ENCODE measurements around the gene ZBTB14.

ZBTB14 gene

GRCh38 chr18:5295231-5295920, at the start of gene ZBTB14:
ZBTB14 (minus strand) TSS chr18:5295726; CDS start chr18:5293246, 2,480 bp downstream.
- no peak for TF ChIP-seq CTCF (IDR thresholded peaks at IDR 0.05; ENCODE audit: insufficient read depth, low read depth, low read length, missing control alignments)
- DNase-seq (ENCODE audit: low read depth) = peak; percentile 63
- peak within 1 kb of the TSS; percentile 72 for H3K4me3 ChIP-seq (ENCODE audit: low read length)

GRCh38 chr18:5339202-5339834, 43.8 kb upstream of the ZBTB14 start:
- no peak overlapping the region for H3K4me3 ChIP-seq (ENCODE audit: low read length)
- DNase-seq (ENCODE audit: low read depth) = no peak
- no peak for TF ChIP-seq CTCF (IDR thresholded peaks at IDR 0.05; ENCODE audit: insufficient read depth, low read depth, low read length, missing control alignments)

GRCh38 chr18:5334456-5335075, 39.0 kb upstream of the ZBTB14 start:
- TF ChIP-seq CTCF (IDR thresholded peaks at IDR 0.05; ENCODE audit: insufficient read depth, low read depth, low read length, missing control alignments) = no peak
- DNase-seq (ENCODE audit: low read depth) = no peak
- H3K4me3 ChIP-seq (ENCODE audit: low read length) = no peak overlapping the region

GRCh38 chr18:5318061-5318700, 22.7 kb upstream of the ZBTB14 start:
- TF ChIP-seq CTCF (IDR thresholded peaks at IDR 0.05; ENCODE audit: insufficient read depth, low read depth, low read length, missing control alignments) = no peak
- no peak overlapping the region for H3K4me3 ChIP-seq (ENCODE audit: low read length)
- DNase-seq (ENCODE audit: low read depth) = no peak

GRCh38 chr18:5317186-5317585, 21.7 kb upstream of the ZBTB14 start:
- no peak overlapping the region for H3K4me3 ChIP-seq (ENCODE audit: low read length)
- DNase-seq (ENCODE audit: low read depth) = peak; percentile 40
- no peak for TF ChIP-seq CTCF (IDR thresholded peaks at IDR 0.05; ENCODE audit: insufficient read depth, low read depth, low read length, missing control alignments)

- no peak overlapping the region for H3K4me3 ChIP-seq (ENCODE audit: low read length)
- no peak for DNase-seq (ENCODE audit: low read depth)
- TF ChIP-seq CTCF (IDR thresholded peaks at IDR 0.05; ENCODE audit: insufficient read depth, low read depth, low read length, missing control alignments) = no peak
Observed at GRCh38 chr18:5315838-5316237, 20.3 kb upstream of the ZBTB14 start.

All from epithelial cell of esophagus (primary cell).